Endothelial cell of umbilical vein (primary cell): ENCODE results near the gene TENT4A. TPM values are rescaled to one million over a fixed set of nuclear protein-coding genes. Genes with fewer than 3 reads are reported as not detected.

Experiments
- BruUV-seq: library from RNA; stranded (reverse); fragments of 400-500 nt; replicated peaks from 2 replicates; lab custom pipeline; 2021; lab: Mats Ljungman, UMichigan
- CTCF ChIA-PET: fragments of 300-600, 350-600 bp; sonication (Branson Sonifier 250); formaldehyde crosslinking; loops from one replicate; lab custom pipeline; 2021; ENCODE audit warnings: antibody characterized with exemption, inconsistent platforms; lab: Charles Lee
- POLR2A ChIA-PET: fragments of 300-600, 350-600 bp; sonication (Branson Sonifier 250); formaldehyde crosslinking; loops from one replicate; lab custom pipeline; 2021; ENCODE audit warnings: antibody characterized with exemption, inconsistent platforms; lab: Charles Lee
- DNase-seq: peaks from one replicate; pipeline ENCODE4 v3.0.0-alpha.2; 2011; ENCODE audit warnings: low read depth, low spot score
- FAIRE-seq: peaks from 2 replicates; lab custom pipeline; 2011; peaks lifted over from hg19 to GRCh38; lab: Jason Lieb, UNC
- H2AFZ ChIP-seq: 2 replicates; pipeline ENCODE4 v1.6.0; 2012; ENCODE audit warnings: low read depth, low read length, control low read depth, inconsistent platforms
- H3K27ac ChIP-seq: 2 replicates; pipeline ENCODE4 v1.5.1; 2011; ENCODE audit warnings: low read depth, mild to moderate bottlenecking, control low read depth, low read length, moderate library complexity; ENCODE audit not compliant: insufficient read depth
- H3K27me3 ChIP-seq, 2 experiments: 2 replicates each; pipeline versions ENCODE4 v1.6.0 to v1.6.1; 2011; ENCODE audit warnings: low read length in 2 of 2, mixed read lengths in 1 of 2; ENCODE audit not compliant: control insufficient read depth in 2 of 2, insufficient read depth in 2 of 2
- H3K36me3 ChIP-seq, 2 experiments: 2 replicates in 1 of 2; 3 replicates in 1 of 2; pipeline ENCODE4 v1.5.1; 2011; ENCODE audit warnings: low read length in 2 of 2, mild to moderate bottlenecking in 1 of 2, moderate library complexity in 1 of 2; ENCODE audit not compliant: control insufficient read depth in 2 of 2, insufficient read depth in 2 of 2; ENCODE audit errors: extremely low read depth in 1 of 2
- H3K4me1 ChIP-seq: 3 replicates; pipeline ENCODE4 v1.5.1; 2011; ENCODE audit warnings: mild to moderate bottlenecking, low read length; ENCODE audit not compliant: control insufficient read depth, insufficient read depth; ENCODE audit errors: extremely low read depth
- H3K4me2 ChIP-seq: 2 replicates; pipeline ENCODE4 v1.6.1; 2011; ENCODE audit warnings: low read length, control low read depth, mixed read lengths; ENCODE audit not compliant: insufficient read depth
- H3K4me3 ChIP-seq, 3 experiments: fragments of 200-600 bp in 1 of 3; sonication (generic), shearing (Covaris generic) in 1 of 3; replicated peaks in 1 of 3; 2 replicates each; pipeline ENCODE4 v1.5.1; 2011 to 2016; ENCODE audit warnings: control low read depth in 3 of 3, low read length in 3 of 3, mild to moderate bottlenecking in 2 of 3, inconsistent platforms in 1 of 3, low read depth in 1 of 3, moderate library complexity in 1 of 3; ENCODE audit not compliant: insufficient read depth in 1 of 3
- H3K79me2 ChIP-seq: 2 replicates; pipeline ENCODE4 v1.6.0; 2012; ENCODE audit warnings: low read length, inconsistent platforms; ENCODE audit not compliant: control insufficient read depth, insufficient read depth
- H3K9ac ChIP-seq: replicated peaks from 2 replicates; pipeline ENCODE3; 2011; ENCODE audit warnings: low read length, control low read depth; ENCODE audit not compliant: insufficient read depth; ENCODE audit errors: extremely low read depth
- H3K9me1 ChIP-seq: replicated peaks from 3 replicates; pipeline ENCODE4 v1.6.0; 2011; ENCODE audit warnings: mild to moderate bottlenecking, low read length; ENCODE audit not compliant: control insufficient read depth, insufficient read depth; ENCODE audit errors: extremely low read depth
- H3K9me3 ChIP-seq: replicated peaks from 2 replicates; pipeline ENCODE4 v1.5.1; 2012; ENCODE audit warnings: low read length, inconsistent platforms; ENCODE audit not compliant: control insufficient read depth, insufficient read depth
- H4K20me1 ChIP-seq: replicated peaks from 2 replicates; pipeline ENCODE3; 2011; ENCODE audit warnings: mild to moderate bottlenecking, low read length; ENCODE audit not compliant: control insufficient read depth, insufficient read depth; ENCODE audit errors: extremely low read depth
- FOS ChIP-seq: IDR thresholded peaks from 2 replicates; pipeline ENCODE4 v1.6.1; 2011; ENCODE audit warnings: mild to moderate bottlenecking, low read length, moderate library complexity, borderline replicate concordance; ENCODE audit not compliant: insufficient read depth
- GATA2 ChIP-seq: IDR thresholded peaks from 2 replicates; pipeline ENCODE4 v1.7.0; 2011; ENCODE audit warnings: low read depth, mild to moderate bottlenecking, moderate library complexity, mixed read lengths, low read length; ENCODE audit not compliant: insufficient read length, insufficient read depth
- POLR2A ChIP-seq: IDR thresholded peaks from 2 replicates; pipeline ENCODE4 v1.6.1; 2012; ENCODE audit warnings: low read depth, mild to moderate bottlenecking, control low read depth, low read length
- POLR2AphosphoS5 ChIP-seq: IDR thresholded peaks from 2 replicates; pipeline ENCODE4 v1.6.1; 2012; ENCODE audit warnings: low read depth, mild to moderate bottlenecking, control low read depth, low read length, moderate library complexity; ENCODE audit not compliant: insufficient read depth
- dilution Hi-C: fragments of 300-500 bp; cut with MboI; formaldehyde crosslinking; loops from one replicate; pipeline ENCODE4 v1.15.0; 2019; ENCODE audit warnings: low sequenced_read_pairs; ENCODE audit not compliant: extremely low pct_ligation_motif_present
- intact Hi-C: fragments of 100-400 bp; cut with micrococcal nuclease; formaldehyde crosslinking; loops from one replicate; pipeline ENCODE4 v1.10.0; 2022
- polyA plus RNA-seq, 4 experiments: library from polyadenylated mRNA; depleted of rRNA in 3 of 4; stranded (reverse) in 3 of 4; unstranded in 1 of 4; fragments of >200 nt; gene quantifications; 2 replicates each; pipeline versions ENCODE4 v1.2.1 to v1.2.3, GENCODE V29; 2011 to 2012; ENCODE audit warnings: missing spikeins in 1 of 4
- total RNA-seq: library from RNA; stranded (reverse); gene quantifications from 2 replicates; pipeline ENCODE4 v1.2.3, GENCODE V29; 2021
- TF ChIP-seq, protein P1 (sequence below): IDR thresholded peaks from 2 replicates; pipeline ENCODE4 v1.6.1; 2011; ENCODE audit not compliant: insufficient read depth, insufficient read length
- TF ChIP-seq, protein P2 (sequence below), 2 donors: IDR thresholded peaks; 1 replicate in 1 of 2; 2 replicates in 1 of 2; pipeline ENCODE4 v1.5.1; 2011; ENCODE audit warnings: low read length in 2 of 2, mild to moderate bottlenecking in 2 of 2, moderate library complexity in 2 of 2, control low read depth in 1 of 2, inconsistent platforms in 1 of 2, low read depth in 1 of 2; ENCODE audit not compliant: insufficient read depth in 1 of 2; ENCODE audit errors: extremely low read depth in 1 of 2

TENT4A gene
- total and polyA plus RNA-seq, 2 donors (not counting 3 experiments of a cell fraction or from before 2014, with no cell fraction given) = 10.2 to 35.4 TPM

- BruUV-seq = no TSS peak
These were observed 72.6 kb downstream of the TENT4A start for GRCh38 chr5:6785861-6786180.

DNA sequence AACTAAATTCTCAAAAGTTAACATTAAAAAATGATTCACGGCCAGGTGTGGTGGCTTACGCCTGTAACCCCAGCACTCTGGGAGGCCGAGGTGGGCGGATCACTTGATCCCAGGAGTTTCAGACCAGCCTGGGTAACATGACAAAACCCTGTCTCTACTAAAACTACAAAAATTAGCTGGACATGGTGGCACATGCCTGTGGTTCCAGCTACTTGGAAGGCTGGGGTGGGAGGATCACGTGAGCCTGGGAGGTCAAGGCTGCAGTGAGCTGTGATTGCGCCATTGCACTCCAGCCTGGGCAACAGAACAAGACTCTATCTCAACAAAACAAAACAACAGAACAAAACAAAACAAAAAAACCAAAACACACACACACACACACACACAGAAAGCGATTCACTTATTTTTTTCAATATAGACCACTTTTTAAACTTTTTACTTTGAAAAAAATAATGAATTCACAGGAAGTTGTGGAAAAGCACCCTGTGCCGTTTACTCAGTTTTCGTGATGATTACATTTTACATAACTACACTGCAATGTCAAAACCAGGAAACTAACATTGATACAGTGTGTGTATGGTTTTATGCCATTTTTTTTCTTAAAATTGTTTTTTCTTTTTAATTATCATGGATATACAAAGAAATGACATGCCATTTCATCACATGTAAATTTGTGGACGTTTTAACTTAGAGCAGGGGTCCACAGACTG lies 73.7 kb downstream of the TENT4A start:
- Histone ChIP-seq H3K4me3 (no peak overlapping the region), H3K9me1 (no peaks in the 10 kb centered on the region), H3K27ac (no peak overlapping the region), H3K79me2 (no peaks in the 10 kb centered on the region), H3K9ac (no peak overlapping the region), H3K27me3 (no peaks in the 10 kb centered on the region), H3K9me3 (no peaks in the 10 kb centered on the region), H2AFZ (no peak overlapping the region), H3K4me2 (no peak overlapping the region), H4K20me1 (no peaks in the 10 kb centered on the region), H3K36me3 (no peaks in the 10 kb centered on the region), H3K4me1 (no peaks in the 10 kb centered on the region)
- intact Hi-C loops = no loop called here
- dilution Hi-C loops = no loop called here
- CTCF ChIA-PET = interaction anchor here (1.1 kb wide), 1 partner anchor 21 kb away, joined by 3 read pairs; no protein-coding TSS in a partner anchor
- TF ChIP-seq, protein P1, sequence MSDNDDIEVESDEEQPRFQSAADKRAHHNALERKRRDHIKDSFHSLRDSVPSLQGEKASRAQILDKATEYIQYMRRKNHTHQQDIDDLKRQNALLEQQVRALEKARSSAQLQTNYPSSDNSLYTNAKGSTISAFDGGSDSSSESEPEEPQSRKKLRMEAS = no peak
- TF ChIP-seq POLR2AphosphoS5 = no peak
- no peak for TF ChIP-seq FOS
- no peak for TF ChIP-seq POLR2A
- no peak for TF ChIP-seq GATA2
- TF ChIP-seq, protein P2, sequence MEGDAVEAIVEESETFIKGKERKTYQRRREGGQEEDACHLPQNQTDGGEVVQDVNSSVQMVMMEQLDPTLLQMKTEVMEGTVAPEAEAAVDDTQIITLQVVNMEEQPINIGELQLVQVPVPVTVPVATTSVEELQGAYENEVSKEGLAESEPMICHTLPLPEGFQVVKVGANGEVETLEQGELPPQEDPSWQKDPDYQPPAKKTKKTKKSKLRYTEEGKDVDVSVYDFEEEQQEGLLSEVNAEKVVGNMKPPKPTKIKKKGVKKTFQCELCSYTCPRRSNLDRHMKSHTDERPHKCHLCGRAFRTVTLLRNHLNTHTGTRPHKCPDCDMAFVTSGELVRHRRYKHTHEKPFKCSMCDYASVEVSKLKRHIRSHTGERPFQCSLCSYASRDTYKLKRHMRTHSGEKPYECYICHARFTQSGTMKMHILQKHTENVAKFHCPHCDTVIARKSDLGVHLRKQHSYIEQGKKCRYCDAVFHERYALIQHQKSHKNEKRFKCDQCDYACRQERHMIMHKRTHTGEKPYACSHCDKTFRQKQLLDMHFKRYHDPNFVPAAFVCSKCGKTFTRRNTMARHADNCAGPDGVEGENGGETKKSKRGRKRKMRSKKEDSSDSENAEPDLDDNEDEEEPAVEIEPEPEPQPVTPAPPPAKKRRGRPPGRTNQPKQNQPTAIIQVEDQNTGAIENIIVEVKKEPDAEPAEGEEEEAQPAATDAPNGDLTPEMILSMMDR (IDR thresholded peaks at IDR 0.05; ENCODE audit: extremely low read depth in 1 of 2, insufficient read depth in 1 of 2, low read depth in 1 of 2, low read length in 2 of 2) = no peak
- no peak for FAIRE-seq
- BruUV-seq = no TSS peak
- no peak for DNase-seq
- POLR2A ChIA-PET = no interaction called here

More at GRCh38 chr5:6785861-6786180, 72.6 kb downstream of the TENT4A start:
- Histone ChIP-seq H3K36me3 (no peaks in the 10 kb centered on the region), H3K79me2 (no peaks in the 10 kb centered on the region), H3K4me2 (no peak overlapping the region), H3K9me3 (no peaks in the 10 kb centered on the region), H3K27me3 (no peaks in the 10 kb centered on the region), H2AFZ (no peak overlapping the region), H3K9ac (no peak overlapping the region), H3K4me1 (no peaks in the 10 kb centered on the region), H4K20me1 (no peaks in the 10 kb centered on the region), H3K9me1 (no peaks in the 10 kb centered on the region), H3K4me3 (no peak overlapping the region), H3K27ac (no peak overlapping the region)
- dilution Hi-C loops = no loop called here
- TF ChIP-seq POLR2AphosphoS5 (no peak), FOS (no peak)
- TF ChIP-seq, protein P1 = no peak
- ChIA-PET CTCF (no interaction called here), POLR2A (no interaction called here)
- no peak for FAIRE-seq
- no peak for DNase-seq
- intact Hi-C loops = no loop called here
